Immature natural killer cell (primary cell): ENCODE data around the gene ZNF160. TPM values are rescaled to one million over a fixed set of nuclear protein-coding genes. Genes with fewer than 3 reads are reported as not detected.

Experiments
- DNase-seq, 3 donors: peaks; one replicate each; pipeline ENCODE4 v3.0.0; 2022; ENCODE audit warnings: mixed read lengths in 1 of 3
- H3K27ac Mint-ChIP-seq, 6 donors: one replicate each; pipeline ENCODE4 v1.8.0; 2020; ENCODE audit warnings: mixed read lengths in 6 of 6, mild to moderate bottlenecking in 5 of 6, inconsistent platforms in 4 of 6, moderate library complexity in 3 of 6
- H3K27me3 Mint-ChIP-seq, 3 donors: one replicate each; pipeline ENCODE4 v1.8.0; 2020 to 2021; ENCODE audit warnings: low read depth in 3 of 3, mild to moderate bottlenecking in 3 of 3, mixed read lengths in 3 of 3, moderate library complexity in 3 of 3, inconsistent platforms in 1 of 3
- H3K36me3 Mint-ChIP-seq, 3 donors: one replicate each; pipeline ENCODE4 v1.8.0; 2020; ENCODE audit warnings: mixed read lengths in 3 of 3, inconsistent platforms in 2 of 3, mild to moderate bottlenecking in 2 of 3
- H3K4me1 Mint-ChIP-seq, 2 donors: one replicate each; pipeline ENCODE4 v1.8.0; 2020; ENCODE audit warnings: inconsistent platforms in 2 of 2, mild to moderate bottlenecking in 2 of 2, mixed read lengths in 2 of 2, moderate library complexity in 1 of 2
- H3K4me3 Mint-ChIP-seq, 5 donors: one replicate each; pipeline ENCODE4 v1.8.0; 2020; ENCODE audit warnings: mild to moderate bottlenecking in 5 of 5, mixed read lengths in 5 of 5, inconsistent platforms in 3 of 5, moderate library complexity in 3 of 5
- H3K9me3 Mint-ChIP-seq, 6 donors: one replicate each; pipeline ENCODE4 v1.8.0; 2020; ENCODE audit warnings: mild to moderate bottlenecking in 6 of 6, mixed read lengths in 6 of 6, inconsistent platforms in 4 of 6, moderate library complexity in 3 of 6
- polyA plus RNA-seq, 3 donors: library from polyadenylated mRNA; unstranded; fragments of 300-500 nt; fragmentation: Illumina TruSeq; gene quantifications; one replicate each; pipeline ENCODE4 v1.2.3, GENCODE V29; 2021

ZNF160 gene
- polyA plus RNA-seq, 3 donors from 2014 or later, result 8.5 to 25.3 (median 13.9) TPM

GRCh38 chr19:53082929-53083328 is 20.3 kb downstream of the ZNF160 start:
- H3K9me3 Mint-ChIP-seq, result peaks cover 0 to 26% (median 7%) of the 10 kb centered on the region in 6 donors
- H3K27me3 Mint-ChIP-seq, result peaks cover 0 to 2% (median 0%) of the 10 kb centered on the region in 3 donors
- H3K4me3 Mint-ChIP-seq, result no peak overlapping the region
- DNase-seq, result no peak
- peaks cover 53 to 83% (median 72%) of the 10 kb centered on the region in 3 donors for H3K36me3 Mint-ChIP-seq
- peaks cover 5 to 25% of the 10 kb centered on the region in 2 donors for H3K4me1 Mint-ChIP-seq
- peak overlapping the region in 1 of 6 donors; percentile 37 for H3K27ac Mint-ChIP-seq

DNA sequence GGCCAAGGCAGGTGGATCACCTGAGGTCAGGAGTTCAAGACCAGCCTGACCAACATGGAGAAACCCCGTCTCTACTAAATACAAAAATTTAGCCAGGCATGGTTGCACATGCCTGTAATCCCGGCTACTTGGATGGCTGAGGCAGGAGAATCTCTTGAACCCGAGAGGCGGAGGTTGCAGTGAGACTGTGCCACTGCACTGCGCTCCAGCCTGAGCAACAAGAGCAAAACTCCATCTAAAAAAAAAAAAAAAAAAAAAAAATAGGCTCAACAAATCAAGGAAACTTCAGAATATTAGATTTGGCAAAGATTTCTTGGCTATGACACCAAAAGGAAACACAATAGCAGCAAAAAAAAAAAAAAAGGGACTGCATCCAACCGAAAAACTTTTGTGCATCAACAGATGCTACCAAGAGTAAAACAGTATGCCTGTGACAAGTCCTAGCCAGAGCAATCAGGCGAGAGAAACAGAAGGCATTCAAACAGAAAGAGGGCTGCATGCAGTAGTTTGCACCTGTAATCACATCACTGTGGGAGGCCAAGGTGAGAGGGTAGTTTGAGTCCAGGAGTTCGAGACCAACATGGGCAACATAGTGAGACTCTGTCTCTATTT is 23.8 kb downstream of the ZNF160 start:
- peak overlapping the region in 1 of 6 donors; percentile 5 for H3K27ac Mint-ChIP-seq
- peaks cover 0 to 44% (median 17%) of the 10 kb centered on the region in 6 donors for H3K9me3 Mint-ChIP-seq
- peaks cover 5 to 33% of the 10 kb centered on the region in 2 donors for H3K4me1 Mint-ChIP-seq
- H3K27me3 Mint-ChIP-seq, result peaks cover 0 to 2% (median 0%) of the 10 kb centered on the region in 3 donors
- no peak for DNase-seq
- H3K36me3 Mint-ChIP-seq, result peaks cover 60 to 83% (median 83%) of the 10 kb centered on the region in 3 donors
- H3K4me3 Mint-ChIP-seq, result no peak overlapping the region

GRCh38 chr19:53078668-53079067 is 24.6 kb downstream of the ZNF160 start:
- Mint-ChIP-seq H3K9me3 (peaks cover 0 to 50% (median 22%) of the 10 kb centered on the region in 6 donors), H3K27me3 (peaks cover 0 to 3% (median 2%) of the 10 kb centered on the region in 3 donors), H3K27ac (peak overlapping the region in 3 of 6 donors; percentile 6 to 60 (median 44)), H3K4me3 (no peak overlapping the region), H3K4me1 (peaks cover 6 to 33% of the 10 kb centered on the region in 2 donors), H3K36me3 (peaks cover 67 to 84% (median 82%) of the 10 kb centered on the region in 3 donors)
- DNase-seq, result no peak

DNA sequence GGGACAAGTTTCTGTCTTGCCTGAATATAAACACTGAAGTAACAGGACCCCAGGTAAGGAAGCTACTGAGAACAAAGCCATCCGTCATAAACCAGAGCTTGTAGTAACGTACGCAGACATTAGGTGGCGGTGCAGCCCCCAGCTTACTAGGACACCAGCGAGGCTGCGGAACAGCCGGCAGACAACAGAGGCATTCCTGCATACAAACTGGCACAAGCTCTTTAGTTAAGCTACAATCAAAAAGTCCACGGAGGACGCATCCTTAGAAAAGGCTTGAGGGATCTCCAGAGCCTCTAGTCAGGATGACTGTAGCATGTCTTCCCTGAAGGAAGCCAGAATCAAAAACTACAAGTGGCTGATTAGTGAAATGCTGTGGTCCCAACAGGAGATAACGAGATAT is 26.2 kb downstream of the ZNF160 start:
- Mint-ChIP-seq H3K36me3 (peaks cover 74 to 87% (median 86%) of the 10 kb centered on the region in 3 donors), H3K9me3 (peaks cover 11 to 65% (median 35%) of the 10 kb centered on the region in 6 donors), H3K4me3 (no peak overlapping the region), H3K27ac (no peak overlapping the region), H3K4me1 (peaks cover 5 to 33% of the 10 kb centered on the region in 2 donors), H3K27me3 (peaks cover 0 to 3% (median 2%) of the 10 kb centered on the region in 3 donors)
- peak in 1 of 3 donors; percentile 9 for DNase-seq

DNA sequence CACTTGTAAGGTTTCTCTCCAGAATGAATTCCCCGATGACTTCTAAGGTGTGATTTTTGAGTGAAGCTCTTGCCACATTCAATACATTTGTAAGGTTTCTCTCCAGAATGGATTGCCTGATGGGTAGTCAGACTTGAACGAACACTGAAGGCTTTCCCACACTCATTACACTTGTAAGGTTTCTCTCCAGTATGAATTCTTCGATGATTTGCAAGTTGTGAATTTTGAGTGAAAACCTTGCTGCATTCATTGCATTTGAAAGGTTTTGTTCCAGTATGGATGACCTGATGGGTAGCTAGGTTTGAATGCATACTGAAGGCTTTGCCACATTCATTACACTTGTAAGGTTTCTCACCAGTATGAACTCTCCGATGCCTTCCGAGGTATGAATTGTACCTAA is 34.4 kb downstream of the ZNF160 start:
- Mint-ChIP-seq H3K36me3 (peaks cover 52 to 68% (median 65%) of the 10 kb centered on the region in 3 donors), H3K4me3 (peak overlapping the region in 1 of 5 donors; percentile 30), H3K27me3 (no peaks in the 10 kb centered on the region), H3K9me3 (peaks cover 58 to 86% (median 79%) of the 10 kb centered on the region in 6 donors), H3K4me1 (peaks cover 0 to 4% of the 10 kb centered on the region in 2 donors), H3K27ac (no peak overlapping the region)
- DNase-seq, result no peak

- H3K27me3 Mint-ChIP-seq, result no peaks in the 10 kb centered on the region
- H3K36me3 Mint-ChIP-seq, result peaks cover 48 to 63% (median 60%) of the 10 kb centered on the region in 3 donors
- H3K27ac Mint-ChIP-seq, result no peak overlapping the region
- no peak overlapping the region for H3K4me3 Mint-ChIP-seq
- peaks cover 56 to 87% (median 82%) of the 10 kb centered on the region in 6 donors for H3K9me3 Mint-ChIP-seq
- H3K4me1 Mint-ChIP-seq, result peaks cover 0 to 4% of the 10 kb centered on the region in 2 donors
- DNase-seq, result no peak
Observed at GRCh38 chr19:53068199-53068598, 35.0 kb downstream of the ZNF160 start.

- no peak for DNase-seq
- Mint-ChIP-seq H3K4me3 (peak overlapping the region in 2 of 5 donors; percentile 18 to 60), H3K27me3 (peaks cover 3 to 8% (median 5%) of the 10 kb centered on the region in 3 donors), H3K4me1 (peaks cover 0 to 7% of the 10 kb centered on the region in 2 donors), H3K27ac (no peak overlapping the region), H3K36me3 (peaks cover 7 to 17% (median 7%) of the 10 kb centered on the region in 3 donors), H3K9me3 (peaks cover 25 to 84% (median 74%) of the 10 kb centered on the region in 6 donors)
Observed at GRCh38 chr19:53057904-53058580, 45.2 kb downstream of the ZNF160 start.

DNA sequence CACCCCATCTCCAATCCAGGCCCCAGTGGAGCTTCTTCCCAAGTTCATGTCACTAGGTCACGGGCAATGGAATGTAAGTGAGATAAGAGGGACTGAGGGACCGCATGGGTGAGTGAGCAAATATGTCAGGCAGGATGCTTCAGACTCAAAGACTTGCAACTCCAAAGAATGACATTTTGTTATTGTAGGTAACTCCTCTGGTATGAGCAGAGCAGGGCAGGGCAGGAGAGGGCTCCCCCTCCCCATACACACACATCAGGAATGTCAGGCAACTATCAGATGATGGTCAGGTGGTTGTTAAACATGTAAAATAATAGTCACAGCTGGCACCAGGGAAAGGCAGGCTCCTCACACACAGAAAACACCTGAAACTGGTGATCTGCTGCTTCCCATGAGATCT is 48.1 kb downstream of the ZNF160 start:
- H3K9me3 Mint-ChIP-seq, result peaks cover 21 to 88% (median 67%) of the 10 kb centered on the region in 6 donors
- no peak overlapping the region for H3K4me3 Mint-ChIP-seq
- H3K27me3 Mint-ChIP-seq, result peaks cover 3 to 6% (median 5%) of the 10 kb centered on the region in 3 donors
- no peak for DNase-seq
- H3K4me1 Mint-ChIP-seq, result peaks cover 0 to 7% of the 10 kb centered on the region in 2 donors
- H3K27ac Mint-ChIP-seq, result no peak overlapping the region
- H3K36me3 Mint-ChIP-seq, result peaks cover 3 to 13% (median 3%) of the 10 kb centered on the region in 3 donors

GRCh38 chr19:53047379-53047778 is 55.8 kb downstream of the ZNF160 start:
- no peaks in the 10 kb centered on the region for H3K4me1 Mint-ChIP-seq
- H3K9me3 Mint-ChIP-seq, result peaks cover 14 to 52% (median 30%) of the 10 kb centered on the region in 6 donors
- H3K4me3 Mint-ChIP-seq, result no peak overlapping the region
- peaks cover 4 to 6% (median 4%) of the 10 kb centered on the region in 3 donors for H3K36me3 Mint-ChIP-seq
- H3K27me3 Mint-ChIP-seq, result peaks cover 0 to 7% (median 5%) of the 10 kb centered on the region in 3 donors
- H3K27ac Mint-ChIP-seq, result no peak overlapping the region
- DNase-seq, result no peak

- Mint-ChIP-seq H3K9me3 (peaks cover 15 to 49% (median 33%) of the 10 kb centered on the region in 6 donors), H3K4me1 (no peaks in the 10 kb centered on the region), H3K4me3 (no peak overlapping the region), H3K27me3 (peaks cover 0 to 7% (median 5%) of the 10 kb centered on the region in 3 donors), H3K27ac (no peak overlapping the region), H3K36me3 (peaks cover 4 to 9% (median 4%) of the 10 kb centered on the region in 3 donors)
- no peak for DNase-seq
Observed at GRCh38 chr19:53045536-53045935, 57.7 kb downstream of the ZNF160 start.

DNA sequence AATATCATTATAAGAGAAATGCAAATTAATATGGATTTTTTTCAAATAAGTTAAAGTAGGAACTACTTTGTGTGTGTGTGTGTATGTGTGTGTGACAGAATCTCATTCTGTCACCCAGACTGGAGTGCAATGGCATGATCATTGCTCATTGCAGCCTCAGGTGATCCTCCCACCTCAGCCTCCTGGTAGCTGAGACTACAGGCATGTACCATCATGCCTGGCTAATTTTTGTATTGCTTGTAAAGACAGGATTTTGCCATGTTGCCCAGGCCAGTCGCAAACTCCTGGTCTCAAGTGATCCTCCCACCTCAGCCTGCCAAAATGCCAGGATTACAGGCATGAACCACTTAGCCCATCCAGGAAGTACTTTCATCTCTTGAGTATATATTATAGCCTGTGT is 61.9 kb downstream of the ZNF160 start:
- peaks cover 21 to 66% (median 47%) of the 10 kb centered on the region in 6 donors for H3K9me3 Mint-ChIP-seq
- H3K4me1 Mint-ChIP-seq, result peaks cover 4 to 10% of the 10 kb centered on the region in 2 donors

DNA sequence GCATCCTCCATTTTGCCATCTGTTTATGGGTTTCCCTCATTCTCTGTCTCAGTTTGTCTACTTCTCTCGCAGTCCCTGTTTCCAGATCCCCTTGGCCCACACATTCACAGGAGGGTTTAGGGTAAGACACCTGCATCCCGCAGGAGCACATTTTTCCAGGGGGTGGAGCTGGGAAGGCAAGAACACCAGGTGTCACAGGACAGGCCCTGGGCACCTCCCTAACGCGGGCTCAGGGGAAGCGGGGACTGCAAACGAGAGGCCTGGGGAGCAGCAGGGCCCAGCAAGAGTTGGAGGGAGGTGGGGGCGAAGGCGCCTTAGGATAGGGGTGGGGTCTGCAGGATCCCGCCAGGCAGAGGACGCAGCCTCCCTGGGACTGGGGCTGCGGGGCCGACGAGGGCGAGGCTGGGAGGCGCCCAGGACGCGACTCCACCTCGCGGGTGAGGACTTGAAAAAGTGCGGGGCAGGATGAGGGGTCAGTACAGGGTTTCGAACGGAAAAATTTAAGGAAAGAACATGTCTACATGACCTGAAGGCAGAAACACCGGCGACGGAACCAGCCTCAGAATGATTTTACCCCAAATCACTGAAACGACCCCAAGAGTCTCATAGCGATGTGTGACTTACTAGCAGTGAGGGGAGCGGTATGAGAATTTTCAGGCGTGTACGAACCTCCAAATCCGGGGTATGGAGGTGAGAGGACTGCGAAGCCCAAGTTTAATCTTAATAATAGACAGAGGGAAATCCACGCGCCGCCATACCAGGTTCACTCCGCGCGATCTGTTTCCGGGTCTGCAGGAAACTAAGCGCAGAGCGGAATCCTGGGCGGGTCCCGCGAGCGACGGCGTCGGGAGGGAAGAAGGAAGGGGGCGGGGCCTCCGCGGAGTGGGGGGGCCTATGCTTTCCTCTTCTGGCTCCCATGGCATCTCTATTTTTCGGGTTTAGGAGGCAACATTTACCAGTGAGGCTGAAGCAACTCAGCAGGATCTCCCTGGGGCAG is 65.8 kb downstream of the ZNF160 start:
- peaks cover 4 to 10% of the 10 kb centered on the region in 2 donors for H3K4me1 Mint-ChIP-seq
- H3K4me3 Mint-ChIP-seq, result peak overlapping the region; percentile 59 to 75 (median 74)
- H3K27ac Mint-ChIP-seq, result peak overlapping the region in 1 of 6 donors; percentile 40
- peak; percentile 5 to 32 (median 9) for DNase-seq
- H3K9me3 Mint-ChIP-seq, result peaks cover 28 to 75% (median 57%) of the 10 kb centered on the region in 6 donors
- peaks cover 12 to 15% (median 12%) of the 10 kb centered on the region in 3 donors for H3K36me3 Mint-ChIP-seq
- peaks cover 5 to 13% (median 11%) of the 10 kb centered on the region in 3 donors for H3K27me3 Mint-ChIP-seq

More for the DNA sequence above, 61.9 kb downstream of the ZNF160 start:
- Mint-ChIP-seq H3K27ac (no peak overlapping the region), H3K36me3 (peaks cover 6 to 14% (median 12%) of the 10 kb centered on the region in 3 donors), H3K27me3 (peaks cover 5 to 13% (median 8%) of the 10 kb centered on the region in 3 donors), H3K4me3 (no peak overlapping the region)
- DNase-seq, result no peak
